ENCODE data around the gene ATAD2B. TPM values are rescaled to one million over a fixed set of nuclear protein-coding genes. Genes with fewer than 3 reads are reported as not detected.
A peak's percentile ranks its signal among the peaks of the same experiment; 100 is the strongest.

The ATAD2B gene
- total RNA-seq, 1 experiment from 2014 or later = 8.6 TPM

DNA sequence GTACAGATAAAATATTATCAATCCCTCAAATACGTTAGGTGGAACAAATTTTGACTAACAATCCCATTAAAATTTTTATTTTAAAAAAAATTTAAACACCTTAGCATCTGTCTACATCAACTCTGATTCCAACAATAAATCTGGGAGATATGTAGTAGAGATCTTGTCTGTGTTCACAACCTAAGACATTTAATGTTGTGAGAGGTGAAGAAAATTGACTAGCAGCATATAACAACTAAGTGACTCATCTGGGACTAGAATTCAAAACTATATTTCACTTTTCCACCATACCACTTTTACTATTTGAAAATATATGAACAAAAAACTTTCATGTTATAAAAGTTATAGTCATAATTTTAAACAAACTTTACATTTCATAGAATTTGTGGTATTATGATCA lies 97.9 kb downstream of the ATAD2B start:
- Histone ChIP-seq H3K79me2 (ENCODE audit: low read length) (no peaks in the 10 kb centered on the region), H3K9me2 (replicated peaks; ENCODE audit: low read length) (no peaks in the 10 kb centered on the region), H3F3A (ENCODE audit: low read length, unreplicated experiment) (no peaks in the 10 kb centered on the region), H4K20me1 (ENCODE audit: low read length) (no peaks in the 10 kb centered on the region), H2AFZ (ENCODE audit: low read length) (no peak overlapping the region), H3K36me3 (ENCODE audit: low read depth, low read length) (no peaks in the 10 kb centered on the region), H3K9me3 (ENCODE audit: low read length) (no peaks in the 10 kb centered on the region), H3K9ac (ENCODE audit: low read length) (no peak overlapping the region), H3K4me3 (ENCODE audit: low read length) (no peak overlapping the region), H3K27me3 (ENCODE audit: low read length) (no peaks in the 10 kb centered on the region), H3K4me2 (ENCODE audit: low read length) (peak overlapping the region; percentile 24; the same call in 1 of the 2 replicates), H3K27ac (ENCODE audit: low read length) (no peak overlapping the region), H3K4me1 (ENCODE audit: insufficient read depth, low read length) (peaks cover 12% of the 10 kb centered on the region; the same call in 1 of the 2 replicates)
- ATAC-seq (no peak), DNase-seq (peak; percentile 6)
- ChIA-PET POLR2A (ENCODE audit: unreplicated experiment) (no interaction called here), CTCF (no interaction called here)
- BruUV-seq (replicated peaks) = no TSS peak
- TF ChIP-seq, protein P1, sequence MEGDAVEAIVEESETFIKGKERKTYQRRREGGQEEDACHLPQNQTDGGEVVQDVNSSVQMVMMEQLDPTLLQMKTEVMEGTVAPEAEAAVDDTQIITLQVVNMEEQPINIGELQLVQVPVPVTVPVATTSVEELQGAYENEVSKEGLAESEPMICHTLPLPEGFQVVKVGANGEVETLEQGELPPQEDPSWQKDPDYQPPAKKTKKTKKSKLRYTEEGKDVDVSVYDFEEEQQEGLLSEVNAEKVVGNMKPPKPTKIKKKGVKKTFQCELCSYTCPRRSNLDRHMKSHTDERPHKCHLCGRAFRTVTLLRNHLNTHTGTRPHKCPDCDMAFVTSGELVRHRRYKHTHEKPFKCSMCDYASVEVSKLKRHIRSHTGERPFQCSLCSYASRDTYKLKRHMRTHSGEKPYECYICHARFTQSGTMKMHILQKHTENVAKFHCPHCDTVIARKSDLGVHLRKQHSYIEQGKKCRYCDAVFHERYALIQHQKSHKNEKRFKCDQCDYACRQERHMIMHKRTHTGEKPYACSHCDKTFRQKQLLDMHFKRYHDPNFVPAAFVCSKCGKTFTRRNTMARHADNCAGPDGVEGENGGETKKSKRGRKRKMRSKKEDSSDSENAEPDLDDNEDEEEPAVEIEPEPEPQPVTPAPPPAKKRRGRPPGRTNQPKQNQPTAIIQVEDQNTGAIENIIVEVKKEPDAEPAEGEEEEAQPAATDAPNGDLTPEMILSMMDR (conservative IDR thresholded peaks at IDR 0.05; ENCODE audit: low read depth, low read length) = no peak
- TF ChIP-seq EZH2 (IDR thresholded peaks at IDR 0.05; ENCODE audit: low read length, unreplicated experiment) (no peak), EZH2phosphoT487 (IDR thresholded peaks at IDR 0.05; ENCODE audit: borderline replicate concordance, low read length) (no peak)
- intact Hi-C loops (cut with micrococcal nuclease) = no loop called here

DNA sequence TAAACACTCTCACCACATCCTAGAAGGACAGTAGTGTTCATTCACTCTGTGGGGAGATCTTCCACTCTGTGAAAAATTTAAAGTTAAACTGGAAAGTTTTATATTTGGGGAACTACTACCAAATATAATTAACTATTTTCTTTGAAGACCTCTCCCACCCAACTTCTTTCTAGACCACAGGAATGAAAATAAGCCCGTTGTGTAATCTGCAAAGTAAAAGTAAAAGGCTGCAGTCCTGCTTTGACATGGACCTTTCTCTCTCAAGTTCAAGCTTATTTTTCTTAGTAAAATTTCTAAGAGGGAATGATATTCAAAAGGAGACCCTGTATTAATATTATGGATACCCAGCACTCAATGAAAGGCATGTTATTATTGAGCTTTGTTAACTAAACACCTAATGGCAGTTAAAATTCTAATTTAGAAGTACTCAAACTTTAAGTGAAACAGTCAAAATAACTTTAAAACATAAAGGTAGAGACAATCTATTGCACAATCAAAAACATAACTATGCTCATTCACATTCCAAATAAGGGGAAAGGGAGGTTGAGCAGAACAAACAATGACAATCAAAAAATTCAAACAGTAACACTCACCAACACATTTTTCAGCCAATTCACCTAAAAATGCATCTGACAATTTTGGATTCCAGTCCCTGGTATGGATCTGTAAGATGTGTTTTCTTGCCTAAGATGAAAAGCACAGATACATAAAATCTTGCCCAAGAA lies 98.5 kb downstream of the ATAD2B start:
- Histone ChIP-seq H3K27ac (ENCODE audit: low read length) (no peak overlapping the region), H3K9ac (ENCODE audit: low read length) (no peak overlapping the region), H3F3A (ENCODE audit: low read length, unreplicated experiment) (no peaks in the 10 kb centered on the region), H3K4me3 (ENCODE audit: low read length) (no peak overlapping the region), H3K79me2 (ENCODE audit: low read length) (no peaks in the 10 kb centered on the region), H3K36me3 (ENCODE audit: low read depth, low read length) (no peaks in the 10 kb centered on the region), H2AFZ (ENCODE audit: low read length) (no peak overlapping the region), H3K9me3 (ENCODE audit: low read length) (no peaks in the 10 kb centered on the region), H3K27me3 (ENCODE audit: low read length) (no peaks in the 10 kb centered on the region), H3K9me2 (replicated peaks; ENCODE audit: low read length) (no peaks in the 10 kb centered on the region), H3K4me1 (ENCODE audit: insufficient read depth, low read length) (peaks cover 12% of the 10 kb centered on the region; the same call in 1 of the 2 replicates), H3K4me2 (ENCODE audit: low read length) (peak overlapping the region; percentile 24; the same call in 1 of the 2 replicates), H4K20me1 (ENCODE audit: low read length) (no peaks in the 10 kb centered on the region)
- DNase-seq = peak; percentile 11
- no peak for ATAC-seq
- POLR2A ChIA-PET (ENCODE audit: unreplicated experiment) = no interaction called here
- intact Hi-C loops (cut with micrococcal nuclease) = no loop called here
- TF ChIP-seq EZH2 (IDR thresholded peaks at IDR 0.05; ENCODE audit: low read length, unreplicated experiment) (no peak), EZH2phosphoT487 (IDR thresholded peaks at IDR 0.05; ENCODE audit: borderline replicate concordance, low read length) (no peak)
- TF ChIP-seq, protein P1 (conservative IDR thresholded peaks at IDR 0.05; ENCODE audit: low read depth, low read length) = no peak
- BruUV-seq (replicated peaks) = no TSS peak
- CTCF ChIA-PET = no interaction called here

DNA sequence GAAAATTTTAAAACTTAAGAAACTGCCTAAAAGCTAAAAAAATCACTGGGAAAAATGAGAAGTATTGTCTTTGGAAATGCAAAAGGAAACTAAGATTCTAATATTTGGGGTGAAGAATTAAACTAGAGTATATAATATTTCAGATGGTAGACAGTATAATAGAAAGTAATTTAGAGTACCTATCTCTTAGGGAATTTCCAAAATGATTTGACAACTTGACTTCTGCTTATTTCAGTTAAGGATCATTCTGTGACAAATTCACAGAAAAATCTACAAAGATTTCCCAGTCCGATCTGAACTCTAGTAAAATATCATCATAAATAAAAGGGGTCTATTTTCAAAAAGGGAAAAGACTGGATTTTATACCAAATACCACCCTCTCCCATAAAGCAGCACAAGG lies 99.6 kb downstream of the ATAD2B start:
- CTCF ChIA-PET = no interaction called here
- H3K36me3 ChIP-seq (ENCODE audit: low read depth, low read length) = no peaks in the 10 kb centered on the region
- H3K4me2 ChIP-seq (ENCODE audit: low read length) = no peak overlapping the region
- H3K9me2 ChIP-seq (replicated peaks; ENCODE audit: low read length) = no peaks in the 10 kb centered on the region
- no peaks in the 10 kb centered on the region for H3K27me3 ChIP-seq (ENCODE audit: low read length)
- TF ChIP-seq EZH2 (IDR thresholded peaks at IDR 0.05; ENCODE audit: low read length, unreplicated experiment) (no peak), EZH2phosphoT487 (IDR thresholded peaks at IDR 0.05; ENCODE audit: borderline replicate concordance, low read length) (no peak)
- TF ChIP-seq, protein P1 (conservative IDR thresholded peaks at IDR 0.05; ENCODE audit: low read depth, low read length) = no peak
- no peaks in the 10 kb centered on the region for H3K79me2 ChIP-seq (ENCODE audit: low read length)
- DNase-seq (no peak), ATAC-seq (no peak)
- no peaks in the 10 kb centered on the region for H3F3A ChIP-seq (ENCODE audit: low read length, unreplicated experiment)
- H2AFZ ChIP-seq (ENCODE audit: low read length) = no peak overlapping the region
- POLR2A ChIA-PET (ENCODE audit: unreplicated experiment) = no interaction called here
- no peak overlapping the region for H3K4me3 ChIP-seq (ENCODE audit: low read length)
- no TSS peak for BruUV-seq (replicated peaks)
- H3K9ac ChIP-seq (ENCODE audit: low read length) = no peak overlapping the region
- H3K9me3 ChIP-seq (ENCODE audit: low read length) = no peaks in the 10 kb centered on the region
- H4K20me1 ChIP-seq (ENCODE audit: low read length) = no peaks in the 10 kb centered on the region
- H3K27ac ChIP-seq (ENCODE audit: low read length) = no peak overlapping the region
- intact Hi-C loops (cut with micrococcal nuclease) = no loop called here
- peaks cover 12% of the 10 kb centered on the region; the same call in 1 of the 2 replicates for H3K4me1 ChIP-seq (ENCODE audit: insufficient read depth, low read length)

Data from PC-3 (cell line).